Neural progenitor cell (in vitro differentiated cells): ENCODE results near the gene TBC1D9B.

Source experiments
- EZH2 ChIP-seq: fragments of 200-600 bp; sonication (generic); IDR thresholded peaks from 2 replicates; pipeline ENCODE4 v1.6.1; 2017; ENCODE audit warnings: antibody characterized with exemption, mild to moderate bottlenecking, moderate library complexity
- EZH2phosphoT487 ChIP-seq: fragments of 200-600 bp; sonication (generic); IDR thresholded peaks from 2 replicates; pipeline ENCODE4 v1.6.1; 2017; ENCODE audit warnings: antibody characterized with exemption
- TF ChIP-seq, protein P1 (sequence below): fragments of 200-600 bp; sonication (generic); IDR thresholded peaks from 2 replicates; pipeline ENCODE4 v1.5.1; 2017; ENCODE audit warnings: antibody characterized with exemption, mild to moderate bottlenecking

DNA sequence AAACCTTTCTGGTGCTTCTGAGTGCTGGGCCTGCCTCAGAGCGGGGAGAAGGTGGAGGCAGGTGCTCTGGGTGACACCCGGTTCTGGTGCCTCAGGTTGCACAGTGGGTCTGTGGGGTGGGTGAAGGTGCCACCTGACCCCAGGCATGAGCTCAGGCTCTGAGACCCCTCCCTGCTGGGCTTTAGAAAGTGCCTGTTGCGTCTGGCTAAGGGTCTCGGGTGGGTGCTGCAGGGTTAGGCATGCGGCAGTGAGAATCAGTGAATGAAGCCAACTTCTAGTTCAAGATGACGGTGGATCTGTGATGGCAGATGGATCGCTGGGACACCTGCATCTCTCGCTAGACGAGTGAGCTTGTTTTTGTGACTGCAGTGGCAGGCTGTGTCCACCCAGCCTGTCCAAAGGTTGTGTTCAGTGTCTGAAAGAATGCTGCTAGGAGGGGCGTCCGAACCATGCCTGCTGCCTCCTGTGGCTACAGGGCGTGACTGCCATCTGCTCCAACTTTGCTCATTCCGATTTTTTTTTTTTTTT lies 82.0 kb downstream of the TBC1D9B start:
- TF ChIP-seq, protein P1, sequence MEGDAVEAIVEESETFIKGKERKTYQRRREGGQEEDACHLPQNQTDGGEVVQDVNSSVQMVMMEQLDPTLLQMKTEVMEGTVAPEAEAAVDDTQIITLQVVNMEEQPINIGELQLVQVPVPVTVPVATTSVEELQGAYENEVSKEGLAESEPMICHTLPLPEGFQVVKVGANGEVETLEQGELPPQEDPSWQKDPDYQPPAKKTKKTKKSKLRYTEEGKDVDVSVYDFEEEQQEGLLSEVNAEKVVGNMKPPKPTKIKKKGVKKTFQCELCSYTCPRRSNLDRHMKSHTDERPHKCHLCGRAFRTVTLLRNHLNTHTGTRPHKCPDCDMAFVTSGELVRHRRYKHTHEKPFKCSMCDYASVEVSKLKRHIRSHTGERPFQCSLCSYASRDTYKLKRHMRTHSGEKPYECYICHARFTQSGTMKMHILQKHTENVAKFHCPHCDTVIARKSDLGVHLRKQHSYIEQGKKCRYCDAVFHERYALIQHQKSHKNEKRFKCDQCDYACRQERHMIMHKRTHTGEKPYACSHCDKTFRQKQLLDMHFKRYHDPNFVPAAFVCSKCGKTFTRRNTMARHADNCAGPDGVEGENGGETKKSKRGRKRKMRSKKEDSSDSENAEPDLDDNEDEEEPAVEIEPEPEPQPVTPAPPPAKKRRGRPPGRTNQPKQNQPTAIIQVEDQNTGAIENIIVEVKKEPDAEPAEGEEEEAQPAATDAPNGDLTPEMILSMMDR = no peak
- TF ChIP-seq EZH2phosphoT487 = no peak
- TF ChIP-seq EZH2 = no peak
